Measurements from ENCODE around the gene ESR1. TPM values are rescaled to one million over a fixed set of nuclear protein-coding genes. Genes with fewer than 3 reads are reported as not detected.
"Not testable (repeated sequence)": the region's sequence is repeated elsewhere in the genome, so short reads cannot be mapped to it uniquely, and the experiment has no call there.

Gene ESR1
- total and polyA plus RNA-seq, 2 donors from 2014 or later: 1.1 to 5.2 TPM

- no peaks in the 10 kb centered on the region for H3K4me1 ChIP-seq (ENCODE audit: control insufficient read depth in 2 of 3, insufficient read depth in 2 of 3, low read depth in 1 of 3, low read length in 3 of 3)
- H3K4me3 ChIP-seq (ENCODE audit: low read length in 3 of 3): no peak overlapping the region
- H3K27me3 ChIP-seq (ENCODE audit: control insufficient read depth, insufficient read depth, low read length): no peaks in the 10 kb centered on the region
- no peaks in the 10 kb centered on the region for H3K9me3 ChIP-seq (ENCODE audit: control insufficient read depth in 2 of 3, insufficient read depth in 1 of 3, low read length in 3 of 3)
- no peaks in the 10 kb centered on the region for H3K36me3 ChIP-seq (ENCODE audit: control insufficient read depth in 2 of 3, insufficient read depth in 3 of 3, low read length in 3 of 3)
- no peak for FAIRE-seq
- H3K27ac ChIP-seq (ENCODE audit: low read depth in 2 of 2, low read length in 2 of 2): no peak overlapping the region
- no peak overlapping the region for H3K9ac ChIP-seq (ENCODE audit: low read length in 3 of 3)
- TF ChIP-seq, protein P1, sequence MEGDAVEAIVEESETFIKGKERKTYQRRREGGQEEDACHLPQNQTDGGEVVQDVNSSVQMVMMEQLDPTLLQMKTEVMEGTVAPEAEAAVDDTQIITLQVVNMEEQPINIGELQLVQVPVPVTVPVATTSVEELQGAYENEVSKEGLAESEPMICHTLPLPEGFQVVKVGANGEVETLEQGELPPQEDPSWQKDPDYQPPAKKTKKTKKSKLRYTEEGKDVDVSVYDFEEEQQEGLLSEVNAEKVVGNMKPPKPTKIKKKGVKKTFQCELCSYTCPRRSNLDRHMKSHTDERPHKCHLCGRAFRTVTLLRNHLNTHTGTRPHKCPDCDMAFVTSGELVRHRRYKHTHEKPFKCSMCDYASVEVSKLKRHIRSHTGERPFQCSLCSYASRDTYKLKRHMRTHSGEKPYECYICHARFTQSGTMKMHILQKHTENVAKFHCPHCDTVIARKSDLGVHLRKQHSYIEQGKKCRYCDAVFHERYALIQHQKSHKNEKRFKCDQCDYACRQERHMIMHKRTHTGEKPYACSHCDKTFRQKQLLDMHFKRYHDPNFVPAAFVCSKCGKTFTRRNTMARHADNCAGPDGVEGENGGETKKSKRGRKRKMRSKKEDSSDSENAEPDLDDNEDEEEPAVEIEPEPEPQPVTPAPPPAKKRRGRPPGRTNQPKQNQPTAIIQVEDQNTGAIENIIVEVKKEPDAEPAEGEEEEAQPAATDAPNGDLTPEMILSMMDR (IDR thresholded peaks at IDR 0.05; ENCODE audit: borderline replicate concordance, extremely low read depth, insufficient read depth): no peak
- intact Hi-C loops (cut with DNase I): no loop called here
- no peak for DNase-seq
Observed at GRCh38 chr6:151858294-151858693, 50.8 kb downstream of the ESR1 start.

DNA sequence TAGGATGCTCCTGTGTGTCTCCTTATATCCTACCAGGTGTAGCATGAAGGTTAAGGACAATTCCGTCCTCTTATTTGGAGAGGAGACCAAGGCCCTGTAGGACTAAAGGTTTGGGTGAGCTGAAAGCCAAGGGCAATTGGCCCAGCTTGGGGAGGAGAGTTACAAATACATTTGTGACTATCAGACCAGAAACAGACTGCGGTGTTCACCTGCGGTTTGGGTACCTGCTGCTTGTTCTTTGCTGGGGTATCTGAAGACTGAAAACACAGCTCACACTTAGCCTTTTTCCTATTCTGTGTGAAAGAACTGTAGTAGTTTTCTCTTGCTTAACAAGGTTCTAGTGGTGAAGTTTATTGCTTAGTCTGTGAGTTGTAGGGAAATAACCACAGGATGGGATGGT is 55.0 kb downstream of the ESR1 start:
- no peak for DNase-seq
- no peaks in the 10 kb centered on the region for H3K27me3 ChIP-seq (ENCODE audit: control insufficient read depth, insufficient read depth, low read length)
- no peak overlapping the region for H3K27ac ChIP-seq (ENCODE audit: low read depth in 2 of 2, low read length in 2 of 2)
- no peak overlapping the region for H3K9ac ChIP-seq (ENCODE audit: low read length in 3 of 3)
- no peak overlapping the region for H3K4me3 ChIP-seq (ENCODE audit: low read length in 3 of 3)
- intact Hi-C loops (cut with DNase I): no loop called here
- FAIRE-seq: no peak
- no peaks in the 10 kb centered on the region for H3K4me1 ChIP-seq (ENCODE audit: control insufficient read depth in 2 of 3, insufficient read depth in 2 of 3, low read depth in 1 of 3, low read length in 3 of 3)
- no peaks in the 10 kb centered on the region for H3K9me3 ChIP-seq (ENCODE audit: control insufficient read depth in 2 of 3, insufficient read depth in 1 of 3, low read length in 3 of 3)
- H3K36me3 ChIP-seq (ENCODE audit: control insufficient read depth in 2 of 3, insufficient read depth in 3 of 3, low read length in 3 of 3): no peaks in the 10 kb centered on the region
- TF ChIP-seq, protein P1 (IDR thresholded peaks at IDR 0.05; ENCODE audit: borderline replicate concordance, extremely low read depth, insufficient read depth): no peak

- H3K9me3 ChIP-seq (ENCODE audit: control insufficient read depth in 2 of 3, insufficient read depth in 1 of 3, low read length in 3 of 3); H3K27me3 ChIP-seq (ENCODE audit: control insufficient read depth, insufficient read depth, low read length); H3K4me3 ChIP-seq (ENCODE audit: low read length in 3 of 3); DNase-seq; H3K4me1 ChIP-seq (ENCODE audit: control insufficient read depth in 2 of 3, insufficient read depth in 2 of 3, low read depth in 1 of 3, low read length in 3 of 3); H3K27ac ChIP-seq (ENCODE audit: low read depth in 2 of 2, low read length in 2 of 2); H3K9ac ChIP-seq (ENCODE audit: low read length in 3 of 3); intact Hi-C loops (cut with DNase I); H3K36me3 ChIP-seq (ENCODE audit: control insufficient read depth in 2 of 3, insufficient read depth in 3 of 3, low read length in 3 of 3); FAIRE-seq: not testable (repeated sequence)
Observed at GRCh38 chr6:151867361-151867869, 59.9 kb downstream of the ESR1 start.

DNA sequence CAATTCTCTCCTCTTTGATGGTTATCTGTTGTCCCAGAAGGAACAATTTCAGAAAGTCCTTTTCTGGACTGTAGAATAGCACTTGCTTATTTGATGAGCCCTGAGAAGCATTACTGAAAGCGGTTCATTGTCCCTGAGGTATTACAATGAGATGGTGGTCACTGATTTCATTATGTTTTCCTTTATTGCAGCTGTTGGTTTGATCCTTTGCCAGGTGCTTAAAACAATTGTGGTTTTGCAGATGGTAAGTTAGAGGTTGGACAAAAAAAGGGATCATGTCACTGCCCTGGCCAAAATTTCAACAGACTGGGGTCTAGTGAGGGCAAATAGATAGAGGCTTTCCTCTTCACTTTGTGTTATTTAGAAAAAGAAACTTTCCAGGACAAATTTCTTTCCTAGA is 61.9 kb downstream of the ESR1 start:
- H3K4me3 ChIP-seq (ENCODE audit: low read length in 3 of 3): no peak overlapping the region
- TF ChIP-seq, protein P1 (IDR thresholded peaks at IDR 0.05; ENCODE audit: borderline replicate concordance, extremely low read depth, insufficient read depth): no peak
- H3K27ac ChIP-seq (ENCODE audit: low read depth in 2 of 2, low read length in 2 of 2): no peak overlapping the region
- no peaks in the 10 kb centered on the region for H3K9me3 ChIP-seq (ENCODE audit: control insufficient read depth in 2 of 3, insufficient read depth in 1 of 3, low read length in 3 of 3)
- FAIRE-seq (no peak), DNase-seq (no peak)
- intact Hi-C loops (cut with DNase I): no loop called here
- no peak overlapping the region for H3K9ac ChIP-seq (ENCODE audit: low read length in 3 of 3)
- H3K27me3 ChIP-seq (ENCODE audit: control insufficient read depth, insufficient read depth, low read length): no peaks in the 10 kb centered on the region
- H3K4me1 ChIP-seq (ENCODE audit: control insufficient read depth in 2 of 3, insufficient read depth in 2 of 3, low read depth in 1 of 3, low read length in 3 of 3): no peaks in the 10 kb centered on the region
- no peaks in the 10 kb centered on the region for H3K36me3 ChIP-seq (ENCODE audit: control insufficient read depth in 2 of 3, insufficient read depth in 3 of 3, low read length in 3 of 3)

Data from kidney (tissue), 14 donors.